Erythroblast (primary cell): ENCODE results near the gene CA14.

Experiments
- DNase-seq, 2 experiments: peaks; one replicate each; lab custom pipeline; 2025; lab: John Stamatoyannopoulos, UW
- GATA1 ChIP-seq: IDR thresholded peaks from 2 replicates; pipeline ENCODE4 v1.6.1; 2011; ENCODE audit warnings: low read depth, mild to moderate bottlenecking, control low read depth, low read length, moderate library complexity
- POLR2A ChIP-seq: IDR thresholded peaks from 2 replicates; pipeline ENCODE4 v1.6.1; 2011; ENCODE audit warnings: mild to moderate bottlenecking, low read length

The CA14 gene

GRCh38 chr1:150259758-150260669, 2.4 kb downstream of the CA14 start:
- no peak for TF ChIP-seq POLR2A
- no peak for TF ChIP-seq GATA1
- DNase-seq: no peak

GRCh38 chr1:150261367-150261766, 3.8 kb downstream of the CA14 start:
- TF ChIP-seq GATA1 (no peak), POLR2A (no peak)
- no peak for DNase-seq

GRCh38 chr1:150262388-150263320, 5.1 kb downstream of the CA14 start:
- TF ChIP-seq GATA1 (no peak), POLR2A (no peak)
- no peak for DNase-seq

GRCh38 chr1:150263549-150263948, 6.0 kb downstream of the CA14 start:
- TF ChIP-seq GATA1 (no peak), POLR2A (no peak)
- DNase-seq: no peak

- DNase-seq: no peak
- TF ChIP-seq GATA1: no peak
- no peak for TF ChIP-seq POLR2A
These were observed 10.3 kb downstream of the CA14 start for GRCh38 chr1:150267896-150268295.

GRCh38 chr1:150268340-150268704, 10.7 kb downstream of the CA14 start:
- DNase-seq: peak; percentile 69 to 75
- no peak for TF ChIP-seq POLR2A
- TF ChIP-seq GATA1: no peak

GRCh38 chr1:150268705-150269403, 11.3 kb downstream of the CA14 start, which contains the start of gene APH1A:
Gene APH1A, minus strand, starts transcription at chr1:150269016. Its CDS starts 206 bp downstream, at chr1:150268810.
- TF ChIP-seq POLR2A (peak; percentile 72), GATA1 (no peak)
- DNase-seq: peak; percentile 95 to 96

- DNase-seq: no peak
- TF ChIP-seq POLR2A (no peak), GATA1 (no peak)
These were observed 11.9 kb downstream of the CA14 start for GRCh38 chr1:150269451-150269850.

GRCh38 chr1:150271291-150271959, 13.9 kb downstream of the CA14 start:
- TF ChIP-seq GATA1: no peak
- no peak for TF ChIP-seq POLR2A
- no peak for DNase-seq

- DNase-seq: no peak
- TF ChIP-seq GATA1 (no peak), POLR2A (no peak)
These were observed 15.7 kb downstream of the CA14 start for GRCh38 chr1:150273311-150273710.

- no peak for TF ChIP-seq POLR2A
- no peak for TF ChIP-seq GATA1
- DNase-seq: no peak
These were observed 22.6 kb downstream of the CA14 start for GRCh38 chr1:150280138-150280707.

- TF ChIP-seq POLR2A (no peak), GATA1 (no peak)
- peak; percentile 71 to 75 for DNase-seq
These were observed 23.7 kb downstream of the CA14 start for GRCh38 chr1:150281221-150281757.
